B cell (primary cell): ENCODE results near the gene SEMA6D. TPM values are rescaled to one million over a fixed set of nuclear protein-coding genes. Genes with fewer than 3 reads are reported as not detected.

Experiments used
- ATAC-seq: fragments of 200-7000 bp; cut with Tn5 transposase; one replicate; pipeline ENCODE4 v1.10.0; 2021; ENCODE audit warnings: low read depth, mild to moderate bottlenecking, moderate number of reproducible peaks, moderate library complexity
- CTCF ChIA-PET: fragments of 350-600 bp; sonication (Branson Sonifier 250); formaldehyde crosslinking; loops from one replicate; lab custom pipeline; 2021; ENCODE audit warnings: antibody characterized with exemption, inconsistent platforms; lab: Charles Lee
- POLR2A ChIA-PET: fragments of 350-600 bp; sonication (Branson Sonifier 250); formaldehyde crosslinking; loops from one replicate; lab custom pipeline; 2021; ENCODE audit warnings: antibody characterized with exemption; lab: Charles Lee
- DNase-seq: peaks from one replicate; pipeline ENCODE4 v3.0.0; 2013
- H2AFZ ChIP-seq: 2 replicates; pipeline ENCODE4 v1.6.1; 2012; ENCODE audit warnings: mild to moderate bottlenecking, low read depth, low read length; ENCODE audit not compliant: insufficient read depth, poor library complexity, severe bottlenecking
- H3K27ac ChIP-seq, 2 donors: 1 replicate in 1 of 2; 2 replicates in 1 of 2; pipeline ENCODE4 v1.5.1; 2012 to 2013; ENCODE audit warnings: low read length in 2 of 2, mild to moderate bottlenecking in 2 of 2, moderate library complexity in 1 of 2
- H3K27me3 ChIP-seq, 4 experiments: fragments of 200-600 bp in 1 of 4; sonication (generic) in 1 of 4; replicated peaks in 1 of 4; 1 replicate in 2 of 4; 2 replicates in 2 of 4; pipeline versions ENCODE4 v1.6.1 to v1.7.0; 2013 to 2016; ENCODE audit warnings: low read length in 3 of 4, mild to moderate bottlenecking in 2 of 4, mixed read lengths in 1 of 4, moderate library complexity in 1 of 4; ENCODE audit not compliant: insufficient read depth in 4 of 4, control insufficient read depth in 3 of 4; ENCODE audit errors: control extremely low read depth in 1 of 4
- H3K36me3 ChIP-seq, 2 experiments: replicated peaks in 1 of 2; 1 replicate in 1 of 2; 2 replicates in 1 of 2; pipeline versions ENCODE4 v1.6.1 to v1.7.1; 2013; ENCODE audit warnings: low read length in 1 of 2; ENCODE audit not compliant: insufficient read depth in 2 of 2, control insufficient read depth in 1 of 2; ENCODE audit errors: control extremely low read depth in 1 of 2, extremely low read depth in 1 of 2
- H3K4me1 ChIP-seq, 2 donors: fragments of 200-600 bp in 1 of 2; sonication (generic) in 1 of 2; 1 replicate in 1 of 2; 2 replicates in 1 of 2; pipeline versions ENCODE4 v1.5.1 to v1.6.1; 2013 to 2017; ENCODE audit warnings: low read length in 2 of 2; ENCODE audit not compliant: control insufficient read depth in 2 of 2, insufficient read depth in 2 of 2
- H3K4me2 ChIP-seq: replicated peaks from 2 replicates; pipeline ENCODE3; 2012; ENCODE audit warnings: mild to moderate bottlenecking, low read depth, low read length; ENCODE audit not compliant: poor library complexity, severe bottlenecking
- H3K4me3 ChIP-seq, 5 experiments: fragments of 200-600 bp in 1 of 5; sonication (generic) in 1 of 5; 1 replicate in 3 of 5; 2 replicates in 2 of 5; pipeline versions ENCODE4 v1.5.1 to v1.7.0; 2011 to 2016; ENCODE audit warnings: low read length in 4 of 5, mild to moderate bottlenecking in 4 of 5, low read depth in 2 of 5, control low read depth in 1 of 5, moderate library complexity in 1 of 5; ENCODE audit not compliant: insufficient read depth in 1 of 5; ENCODE audit errors: control extremely low read depth in 1 of 5, extremely low read depth in 1 of 5
- H3K79me2 ChIP-seq: fragments of 200-600 bp; sonication (generic); one replicate; pipeline ENCODE4 v1.6.0; 2016; ENCODE audit warnings: low read length; ENCODE audit not compliant: control insufficient read depth, insufficient read depth
- H3K9ac ChIP-seq: fragments of 200-600 bp; sonication (generic); 2 replicates; pipeline ENCODE4 v1.6.1; 2017; ENCODE audit warnings: mild to moderate bottlenecking, low read length, moderate library complexity
- H3K9me3 ChIP-seq, 3 donors: one replicate each; pipeline versions ENCODE4 v1.6.1 to v1.7.1; 2013; ENCODE audit warnings: low read length in 2 of 3; ENCODE audit not compliant: control insufficient read depth in 2 of 3, insufficient read depth in 1 of 3; ENCODE audit errors: control extremely low read depth in 1 of 3
- H4K20me1 ChIP-seq: 2 replicates; pipeline ENCODE4 v1.6.0; 2012; ENCODE audit warnings: mild to moderate bottlenecking, low read length; ENCODE audit not compliant: insufficient read depth, control insufficient read depth, poor library complexity, severe bottlenecking
- H3K27ac Mint-ChIP-seq: one replicate; pipeline ENCODE4 v1.8.0; 2021; ENCODE audit warnings: mixed read lengths
- H3K27me3 Mint-ChIP-seq: one replicate; pipeline ENCODE4 v1.8.0; 2021; ENCODE audit warnings: mixed read lengths
- H3K4me1 Mint-ChIP-seq: one replicate; pipeline ENCODE4 v1.8.0; 2021; ENCODE audit warnings: mixed read lengths
- H3K4me3 Mint-ChIP-seq: one replicate; pipeline ENCODE4 v1.8.0; 2021; ENCODE audit warnings: mixed read lengths
- H3K9me3 Mint-ChIP-seq: one replicate; pipeline ENCODE4 v1.8.0; 2022; ENCODE audit warnings: mixed read lengths; ENCODE audit not compliant: insufficient read depth
- CTCF ChIP-seq: fragments of 200-600 bp; IDR thresholded peaks from one replicate; pipeline ENCODE4 v1.8.0; 2022; ENCODE audit warnings: antibody characterized with exemption, mild to moderate bottlenecking
- EZH2 ChIP-seq: IDR thresholded peaks from 2 replicates; pipeline ENCODE4 v1.6.1; 2012; ENCODE audit warnings: borderline replicate concordance, low read depth, mild to moderate bottlenecking, moderate library complexity, low read length; ENCODE audit not compliant: insufficient read depth, poor library complexity, severe bottlenecking
- WGBS: methylation state at CpG from one replicate; pipeline ENCODE4 v1.1.5; 2013; ENCODE audit warnings: missing lambda C conversion rate; ENCODE audit not compliant: insufficient coverage; 5-methylcytosine and 5-hydroxymethylcytosine counted together
- intact Hi-C: fragments of 100-400 bp; cut with micrococcal nuclease; formaldehyde crosslinking; loops from one replicate; pipeline ENCODE4 v1.10.0; 2022
- polyA plus RNA-seq: library from polyadenylated mRNA; depleted of rRNA; stranded (reverse); fragments of >200 nt; gene quantifications from 2 replicates; pipeline ENCODE4 v1.2.3, GENCODE V29; 2012
- total RNA-seq, 2 donors: library from RNA; stranded (reverse); fragments of 120-200 nt in 1 of 2; gene quantifications; 1 replicate in 1 of 2; 2 replicates in 1 of 2; pipeline versions ENCODE4 v1.2.3 to v1.2.4, GENCODE V29; 2013 to 2022

SEMA6D gene
- total and polyA plus RNA-seq, 2 donors (not counting 1 experiment from before 2014, with no cell fraction given): not detected

DNA sequence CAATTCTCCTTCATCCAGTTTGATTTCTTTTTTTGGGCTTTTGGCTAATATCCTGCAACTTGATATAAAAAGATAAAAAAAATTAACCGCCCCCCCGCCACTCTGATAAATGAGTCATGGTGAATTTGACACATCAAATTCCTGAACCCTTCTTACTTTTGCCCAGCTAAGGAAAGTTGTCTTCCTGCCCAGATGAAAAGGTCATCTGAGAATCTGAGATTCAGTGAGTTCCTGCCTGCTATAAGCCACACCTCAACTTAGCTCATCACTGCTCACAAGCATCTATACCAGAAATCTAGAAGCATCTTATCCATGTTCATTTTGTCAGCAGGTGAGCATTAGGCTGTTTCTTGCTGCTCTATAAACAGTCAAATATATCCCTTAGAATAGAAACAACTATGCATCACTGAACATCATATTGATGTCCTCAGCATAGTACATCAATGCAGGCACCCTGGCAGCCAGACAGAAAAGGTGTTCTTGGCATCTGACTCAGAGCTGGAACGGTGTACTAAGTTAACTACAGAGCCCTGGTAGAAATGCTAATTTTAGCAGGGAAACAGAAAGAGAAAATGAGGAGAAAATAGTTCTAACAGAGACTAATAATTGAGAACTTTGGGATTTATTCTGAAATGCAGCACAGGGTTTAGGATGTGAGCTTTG, 77.1 kb downstream of the SEMA6D start:
- Mint-ChIP-seq H3K9me3 (no peaks in the 10 kb centered on the region), H3K27me3 (peaks cover 3% of the 10 kb centered on the region), H3K4me1 (no peaks in the 10 kb centered on the region), H3K4me3 (no peak overlapping the region), H3K27ac (no peak overlapping the region)
- H3K79me2 ChIP-seq: no peaks in the 10 kb centered on the region
- WGBS: 73% methylated on average over 3 of the region's 3 CpGs
- H3K27ac ChIP-seq: no peak overlapping the region
- CTCF ChIA-PET: no interaction called here
- no peak overlapping the region for H3K4me2 ChIP-seq
- no peak overlapping the region for H2AFZ ChIP-seq
- DNase-seq (no peak), ATAC-seq (no peak)
- TF ChIP-seq EZH2: no peak
- H3K27me3 ChIP-seq: no peaks in the 10 kb centered on the region
- no peaks in the 10 kb centered on the region for H3K36me3 ChIP-seq
- H3K9me3 ChIP-seq: no peaks in the 10 kb centered on the region
- intact Hi-C loops: no loop called here
- no peak overlapping the region for H3K4me3 ChIP-seq
- POLR2A ChIA-PET: no interaction called here
- no peak overlapping the region for H3K9ac ChIP-seq
- no peaks in the 10 kb centered on the region for H4K20me1 ChIP-seq
- H3K4me1 ChIP-seq: no peaks in the 10 kb centered on the region

DNA sequence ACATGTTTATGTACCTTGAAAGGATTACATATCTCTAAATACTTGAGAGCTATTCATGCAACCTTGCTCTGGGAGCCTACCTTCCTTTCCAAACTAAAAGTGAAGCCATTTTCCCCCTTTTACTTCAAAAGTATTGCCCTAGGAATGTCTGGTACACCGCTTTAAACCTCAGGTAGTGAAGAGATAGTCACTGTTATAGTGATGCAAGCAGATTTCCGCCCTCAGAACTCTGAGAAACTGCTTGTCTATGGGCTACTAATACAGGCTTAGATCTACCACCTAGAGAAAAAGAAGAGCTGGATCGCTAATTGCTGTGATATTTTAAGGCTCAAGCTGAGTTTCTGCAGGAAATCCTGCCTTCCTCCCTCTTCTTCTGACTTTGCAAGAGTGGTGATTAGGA, 78.6 kb downstream of the SEMA6D start:
- no peak for TF ChIP-seq CTCF
- no peak for TF ChIP-seq EZH2
- Histone ChIP-seq H3K4me2 (no peak overlapping the region), H2AFZ (no peak overlapping the region), H3K79me2 (no peaks in the 10 kb centered on the region), H3K9me3 (no peaks in the 10 kb centered on the region), H4K20me1 (no peaks in the 10 kb centered on the region), H3K27me3 (no peaks in the 10 kb centered on the region), H3K4me3 (no peak overlapping the region), H3K36me3 (no peaks in the 10 kb centered on the region), H3K4me1 (no peaks in the 10 kb centered on the region), H3K27ac (no peak overlapping the region), H3K9ac (no peak overlapping the region)
- H3K27me3 Mint-ChIP-seq: peaks cover 3% of the 10 kb centered on the region
- no peak for ATAC-seq
- POLR2A ChIA-PET: no interaction called here
- CTCF ChIA-PET: no interaction called here
- H3K4me1 Mint-ChIP-seq: no peaks in the 10 kb centered on the region
- no peaks in the 10 kb centered on the region for H3K9me3 Mint-ChIP-seq
- no peak overlapping the region for H3K27ac Mint-ChIP-seq
- intact Hi-C loops: no loop called here
- DNase-seq: no peak
- no CpG with 5 or more reads among the region's 3 CpGs for WGBS
- no peak overlapping the region for H3K4me3 Mint-ChIP-seq
